ENCODE data around the gene AJAP1.

AJAP1 gene

GRCh38 chr1:4703646-4704045, 49.2 kb downstream of the AJAP1 start:
- no peak for DNase-seq

GRCh38 chr1:4708840-4709507, 54.6 kb downstream of the AJAP1 start:
- DNase-seq, result no peak

GRCh38 chr1:4709641-4710040, 55.2 kb downstream of the AJAP1 start:
- no peak for DNase-seq

GRCh38 chr1:4710592-4711415, 56.4 kb downstream of the AJAP1 start:
- no peak for DNase-seq

GRCh38 chr1:4711416-4712275, 57.2 kb downstream of the AJAP1 start:
- DNase-seq, result no peak

GRCh38 chr1:4713669-4714068, 59.3 kb downstream of the AJAP1 start:
- no peak for DNase-seq

- DNase-seq, result no peak
Observed at GRCh38 chr1:4716406-4716805, 62.0 kb downstream of the AJAP1 start.

GRCh38 chr1:4718071-4718470, 63.7 kb downstream of the AJAP1 start:
- no peak for DNase-seq

- no peak for DNase-seq
Observed at GRCh38 chr1:4723106-4723505, 68.7 kb downstream of the AJAP1 start.

- no peak for DNase-seq
Observed at GRCh38 chr1:4724001-4724400, 69.6 kb downstream of the AJAP1 start.

- no peak for DNase-seq
Observed at GRCh38 chr1:4724695-4725250, 70.4 kb downstream of the AJAP1 start.

- DNase-seq, result no peak
Observed at GRCh38 chr1:4725416-4725815, 71.0 kb downstream of the AJAP1 start.

- no peak for DNase-seq
Observed at GRCh38 chr1:4726620-4727341, 72.4 kb downstream of the AJAP1 start.

- DNase-seq, result no peak
Observed at GRCh38 chr1:4728319-4729089, 74.1 kb downstream of the AJAP1 start.

GRCh38 chr1:4729090-4729471, 74.7 kb downstream of the AJAP1 start:
- no peak for DNase-seq

- DNase-seq, result no peak
Observed at GRCh38 chr1:4730078-4730477, 75.7 kb downstream of the AJAP1 start.

GRCh38 chr1:4733446-4734177, 79.2 kb downstream of the AJAP1 start:
- DNase-seq, result no peak

GRCh38 chr1:4734219-4734618, 79.8 kb downstream of the AJAP1 start:
- DNase-seq, result no peak

GRCh38 chr1:4734791-4735190, 80.4 kb downstream of the AJAP1 start:
- DNase-seq, result no peak

- DNase-seq, result no peak
Observed at GRCh38 chr1:4736254-4736653, 81.8 kb downstream of the AJAP1 start.

- DNase-seq, result no peak
Observed at GRCh38 chr1:4741876-4742423, 87.5 kb downstream of the AJAP1 start.
